Measurements from ENCODE around the gene GPHN. TPM values are rescaled to one million over a fixed set of nuclear protein-coding genes. Genes with fewer than 3 reads are reported as not detected.

The GPHN gene
- 10 to 100 TPM; 21.2 to 81.7 (median 40.2) TPM for total RNA-seq
- long read RNA-seq, full-length matches to known transcripts: 1 of 13 reads
- long read RNA-seq, partial matches to known transcripts: 5 of 13 reads
- long read RNA-seq, other reads (novel, unspliced or antisense): 7 of 13 reads

DNA sequence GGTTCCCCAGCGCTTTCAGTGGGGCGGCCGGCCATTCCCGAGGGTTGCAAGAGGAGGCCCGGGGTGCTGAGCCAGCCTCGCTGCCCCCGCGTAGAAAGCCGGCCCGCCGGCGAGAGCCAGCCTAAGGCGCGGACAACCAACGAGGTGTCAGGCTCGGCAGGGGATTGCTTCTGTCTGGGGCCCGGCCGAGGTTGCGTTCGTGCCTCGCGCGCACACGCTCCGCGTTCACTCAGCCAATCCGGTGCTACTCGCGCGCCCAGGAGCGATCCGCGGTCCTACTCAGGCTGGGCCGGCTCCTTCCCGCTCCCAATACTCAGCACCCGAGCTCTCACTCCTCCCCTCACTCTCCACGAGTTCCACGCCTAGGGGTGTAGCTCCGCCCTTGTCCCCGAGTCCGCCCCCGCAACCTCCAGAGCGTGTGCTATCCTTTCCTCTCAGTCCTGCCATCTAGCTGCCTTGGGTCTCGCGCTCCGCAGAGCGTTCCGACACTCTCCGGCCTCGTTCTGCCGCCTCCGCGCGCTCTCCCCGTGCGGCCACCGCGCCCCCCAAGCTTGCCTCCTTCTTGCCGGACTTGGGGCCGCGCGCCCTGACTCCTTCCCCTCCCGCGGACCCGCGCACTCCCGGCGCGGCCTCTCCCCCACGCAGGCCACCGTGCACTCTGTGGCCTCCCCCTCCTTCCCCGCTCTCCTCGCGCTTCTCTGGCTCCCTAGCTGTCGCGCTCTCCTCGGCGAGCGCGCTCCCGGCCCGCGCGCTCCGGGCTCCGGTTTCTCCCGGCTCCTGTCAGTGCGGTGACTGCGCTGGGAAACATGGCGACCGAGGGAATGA lies at the start of gene GPHN:
Gene GPHN (plus strand): TSS at position 426 of the 825 bp plus-strand sequence.
- intact Hi-C loops (cut with DNase I): no loop called here
- Histone ChIP-seq H3K4me3 (peak within 1 kb of the TSS; percentile 84 to 87 (median 85)), H3K27ac (peak within 1 kb of the TSS; percentile 88 to 89 (median 89)), H3K36me3 (no peaks in the 10 kb centered on the region), H3K4me1 (peaks cover 0 to 38% (median 0%) of the 10 kb centered on the region in 4 donors), H3K9me3 (no peaks in the 10 kb centered on the region), H3K27me3 (no peaks in the 10 kb centered on the region)
- WGBS (ENCODE audit: insufficient coverage, low coverage, low lambda C conversion rate, missing lambda C conversion rate): under 1% methylated on average over 36 of the region's 91 CpGs
- ATAC-seq (peak; percentile 92 to 98 (median 94)), DNase-seq (peak; percentile 97 to 99 (median 99))
- peak; percentile 94 for TF ChIP-seq POLR2A (IDR thresholded peaks at IDR 0.05)
- TF ChIP-seq, protein P1, sequence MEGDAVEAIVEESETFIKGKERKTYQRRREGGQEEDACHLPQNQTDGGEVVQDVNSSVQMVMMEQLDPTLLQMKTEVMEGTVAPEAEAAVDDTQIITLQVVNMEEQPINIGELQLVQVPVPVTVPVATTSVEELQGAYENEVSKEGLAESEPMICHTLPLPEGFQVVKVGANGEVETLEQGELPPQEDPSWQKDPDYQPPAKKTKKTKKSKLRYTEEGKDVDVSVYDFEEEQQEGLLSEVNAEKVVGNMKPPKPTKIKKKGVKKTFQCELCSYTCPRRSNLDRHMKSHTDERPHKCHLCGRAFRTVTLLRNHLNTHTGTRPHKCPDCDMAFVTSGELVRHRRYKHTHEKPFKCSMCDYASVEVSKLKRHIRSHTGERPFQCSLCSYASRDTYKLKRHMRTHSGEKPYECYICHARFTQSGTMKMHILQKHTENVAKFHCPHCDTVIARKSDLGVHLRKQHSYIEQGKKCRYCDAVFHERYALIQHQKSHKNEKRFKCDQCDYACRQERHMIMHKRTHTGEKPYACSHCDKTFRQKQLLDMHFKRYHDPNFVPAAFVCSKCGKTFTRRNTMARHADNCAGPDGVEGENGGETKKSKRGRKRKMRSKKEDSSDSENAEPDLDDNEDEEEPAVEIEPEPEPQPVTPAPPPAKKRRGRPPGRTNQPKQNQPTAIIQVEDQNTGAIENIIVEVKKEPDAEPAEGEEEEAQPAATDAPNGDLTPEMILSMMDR (IDR thresholded peaks at IDR 0.05): peak; percentile 20 to 41 (median 34)

DNA sequence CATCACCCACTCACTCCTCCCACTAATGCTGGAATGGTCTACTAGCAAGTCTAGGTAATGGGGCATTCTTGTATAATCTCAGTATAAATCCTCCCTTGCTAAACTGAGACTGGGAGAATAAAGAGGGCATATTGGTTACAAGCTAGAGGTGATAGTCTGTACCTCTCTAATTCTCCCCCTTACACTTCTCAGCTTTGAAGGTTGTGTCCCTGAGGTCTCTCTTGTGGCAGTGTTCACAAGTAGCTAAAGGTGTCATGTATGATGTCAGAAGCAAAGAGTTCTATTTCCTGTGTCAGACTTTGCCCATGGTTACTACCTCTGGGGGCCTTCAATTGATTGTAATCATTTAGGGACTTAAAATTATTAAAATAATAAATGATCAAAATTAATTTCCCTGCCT lies 48.3 kb upstream of the GPHN start:
- Histone ChIP-seq H3K36me3 (no peaks in the 10 kb centered on the region), H3K9me3 (no peaks in the 10 kb centered on the region), H3K4me3 (no peak overlapping the region), H3K4me1 (no peaks in the 10 kb centered on the region), H3K27me3 (no peaks in the 10 kb centered on the region), H3K27ac (no peak overlapping the region)
- DNase-seq (no peak), ATAC-seq (no peak)
- no peak for TF ChIP-seq POLR2A (IDR thresholded peaks at IDR 0.05)
- TF ChIP-seq, protein P1 (IDR thresholded peaks at IDR 0.05): no peak
- intact Hi-C loops (cut with DNase I): no loop called here

DNA sequence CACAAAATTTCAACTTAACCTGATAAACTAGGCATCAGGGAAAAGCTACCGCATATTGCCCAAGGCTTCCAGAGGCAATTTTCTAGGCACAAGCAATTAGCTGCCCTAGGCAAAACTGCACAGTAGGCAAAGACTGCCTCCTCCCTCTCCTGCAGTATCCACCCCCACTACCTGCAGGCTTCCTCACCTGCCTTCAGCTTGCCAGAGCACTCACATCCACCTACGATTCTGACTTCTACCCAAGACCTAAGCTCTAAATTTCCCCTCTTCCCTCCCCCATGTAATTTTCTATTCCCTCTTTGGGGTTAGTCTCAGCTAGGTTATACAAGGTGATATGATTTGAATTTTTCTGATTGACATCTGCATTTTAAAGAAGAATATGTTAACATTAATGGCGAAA lies 43.7 kb upstream of the GPHN start:
- no peaks in the 10 kb centered on the region for H3K27me3 ChIP-seq
- no peak overlapping the region for H3K4me3 ChIP-seq
- TF ChIP-seq, protein P1 (IDR thresholded peaks at IDR 0.05): no peak
- no peak for TF ChIP-seq POLR2A (IDR thresholded peaks at IDR 0.05)
- ATAC-seq (no peak), DNase-seq (no peak)
- 94% methylated on average over 3 of the region's 3 CpGs for WGBS (ENCODE audit: insufficient coverage, low coverage, low lambda C conversion rate, missing lambda C conversion rate)
- no peaks in the 10 kb centered on the region for H3K36me3 ChIP-seq
- H3K4me1 ChIP-seq: peaks cover 0 to 3% (median under 1%) of the 10 kb centered on the region in 4 donors
- intact Hi-C loops (cut with DNase I): no loop called here
- no peak overlapping the region for H3K27ac ChIP-seq
- H3K9me3 ChIP-seq: no peaks in the 10 kb centered on the region

DNA sequence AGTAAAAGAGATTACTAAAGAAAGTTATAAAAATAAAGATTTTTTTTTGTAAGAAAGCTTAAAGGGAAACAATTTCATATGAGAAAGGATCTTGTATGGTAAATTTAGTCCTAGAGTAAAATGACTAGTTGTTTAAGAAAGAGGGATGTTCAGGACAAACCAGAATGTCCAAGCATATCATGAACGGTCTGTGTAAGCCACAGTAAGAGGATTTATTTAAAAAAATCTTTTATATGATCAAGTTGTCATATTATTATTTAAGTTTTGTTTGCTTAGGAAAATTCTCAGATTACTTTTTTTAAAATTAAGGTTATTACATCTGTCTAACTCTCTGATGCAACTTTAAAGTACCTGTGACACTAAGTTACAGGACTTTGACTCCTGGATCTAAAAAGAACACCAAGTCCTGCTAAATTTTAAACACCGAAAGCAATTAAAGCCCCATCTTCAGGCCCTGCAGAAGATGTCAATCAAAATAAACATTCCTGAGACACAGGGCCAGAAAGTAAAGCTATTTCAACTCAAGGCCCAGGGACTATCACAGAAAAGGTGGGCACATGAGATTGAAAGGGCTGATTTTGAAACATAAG lies 39.1 kb upstream of the GPHN start:
- ATAC-seq: peak in 2 of 4 donors; percentile 50 to 58
- TF ChIP-seq POLR2A (IDR thresholded peaks at IDR 0.05): no peak
- TF ChIP-seq, protein P1 (IDR thresholded peaks at IDR 0.05): no peak
- Histone ChIP-seq H3K27ac (peak overlapping the region in 1 of 3 donors; percentile 1), H3K27me3 (no peaks in the 10 kb centered on the region), H3K4me1 (peaks cover 0 to 16% (median 7%) of the 10 kb centered on the region in 4 donors), H3K9me3 (no peaks in the 10 kb centered on the region), H3K36me3 (no peaks in the 10 kb centered on the region), H3K4me3 (no peak overlapping the region)
- 55% methylated on average over 2 of the region's 2 CpGs for WGBS (ENCODE audit: insufficient coverage, low coverage, low lambda C conversion rate, missing lambda C conversion rate)
- intact Hi-C loops (cut with DNase I): no loop called here
- no peak for DNase-seq

Measured in right lobe of liver (tissue), 6 donors.